Measurements from ENCODE around the gene FBXO15.

- TF ChIP-seq CTCF (IDR thresholded peaks at IDR 0.05; ENCODE audit: extremely low read depth in 1 of 2, insufficient read depth in 1 of 2, low read depth in 1 of 2, low read length in 2 of 2), result no peak
- TF ChIP-seq POLR2AphosphoS5 (IDR thresholded peaks at IDR 0.05; ENCODE audit: insufficient read depth, low read depth, low read length), result no peak
- TF ChIP-seq EZH2 (IDR thresholded peaks at IDR 0.05; ENCODE audit: borderline replicate concordance, low read depth, low read length, severe bottlenecking), result no peak
- TF ChIP-seq POLR2A (IDR thresholded peaks at IDR 0.05; ENCODE audit: low read depth, low read length), result no peak
- TF ChIP-seq MAX (IDR thresholded peaks at IDR 0.05; ENCODE audit: insufficient read depth, insufficient read length), result no peak
These were observed 107.6 kb downstream of the FBXO15 start for GRCh38 chr18:74040008-74040407.
